Left colon (tissue), 2 donors: ENCODE results near the gene DENND1A. TPM values are rescaled to one million over a fixed set of nuclear protein-coding genes. Genes with fewer than 3 reads are reported as not detected.

Experiments used
- ATAC-seq: fragments of 200-7000 bp; cut with Tn5 transposase; one replicate; pipeline ENCODE4 v1.9.1; 2020; ENCODE audit warnings: mild to moderate bottlenecking, moderate library complexity
- DNase-seq, 2 donors: peaks; one replicate each; pipeline ENCODE4 v3.0.0-alpha.2; 2020
- intact Hi-C, 2 donors: fragments of 100-400 bp; cut with DNase I in 1 of 2; cut with micrococcal nuclease in 1 of 2; formaldehyde crosslinking; loops; one replicate each; pipeline versions ENCODE4 v1.11.2 to v1.14.0; 2022; cut with DNase I, micrococcal nuclease
- total RNA-seq, 2 donors: library from RNA; stranded (reverse); fragmentation: NEBNext Ultra II Directional; extraction: Animal tissue kit (Norgen Biotek cat#: 25700); gene quantifications; one replicate each; pipeline ENCODE4 v1.2.1, GENCODE V29; 2021
- donor health status: DM: no; HTN: no; CAD: no.
- donor health status: DM: yes; HTN: yes; CAD: no.

Gene DENND1A
- total RNA-seq, 2 donors from 2014 or later: 28.8 to 36.8 TPM

DNA sequence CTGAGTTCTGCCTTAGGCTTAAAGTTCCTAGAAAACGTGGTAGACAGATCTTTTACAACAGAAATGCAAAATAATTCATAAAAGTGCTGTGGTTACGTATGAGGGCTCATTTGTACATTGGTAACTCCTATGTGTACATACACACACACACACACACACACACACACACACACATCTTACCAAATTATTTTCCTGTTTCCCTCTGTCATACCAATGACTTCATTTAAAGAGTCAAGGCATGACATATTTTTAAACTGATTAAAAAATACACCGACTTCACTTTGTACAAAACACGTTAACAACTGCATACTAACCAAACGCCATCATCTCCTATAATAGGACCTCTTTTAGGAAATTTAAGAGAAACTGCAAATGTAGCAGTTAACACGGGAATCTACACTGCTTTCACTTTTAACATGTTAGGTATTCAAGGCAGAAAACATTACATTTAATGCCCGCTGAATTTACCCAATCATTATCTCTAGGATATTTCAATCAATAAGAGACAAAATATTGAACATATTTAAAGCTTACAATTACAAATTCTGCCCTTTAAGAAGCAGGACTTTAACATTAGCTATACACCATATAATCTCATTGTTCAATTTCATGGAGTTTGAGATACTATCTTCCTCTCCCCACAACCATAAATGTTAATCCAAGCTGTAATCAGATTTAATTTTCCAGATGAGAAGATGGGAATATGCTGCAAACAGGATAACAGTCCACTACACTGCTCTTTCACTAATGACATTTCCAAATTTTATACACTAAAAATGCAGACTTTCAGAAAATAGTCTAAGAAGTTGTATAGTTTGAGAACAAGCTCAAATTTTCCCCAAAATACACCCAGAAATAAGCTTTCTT, 133.1 kb downstream of the DENND1A start:
- intact Hi-C loops: no loop called here
- DNase-seq (no peak), ATAC-seq (no peak)

DNA sequence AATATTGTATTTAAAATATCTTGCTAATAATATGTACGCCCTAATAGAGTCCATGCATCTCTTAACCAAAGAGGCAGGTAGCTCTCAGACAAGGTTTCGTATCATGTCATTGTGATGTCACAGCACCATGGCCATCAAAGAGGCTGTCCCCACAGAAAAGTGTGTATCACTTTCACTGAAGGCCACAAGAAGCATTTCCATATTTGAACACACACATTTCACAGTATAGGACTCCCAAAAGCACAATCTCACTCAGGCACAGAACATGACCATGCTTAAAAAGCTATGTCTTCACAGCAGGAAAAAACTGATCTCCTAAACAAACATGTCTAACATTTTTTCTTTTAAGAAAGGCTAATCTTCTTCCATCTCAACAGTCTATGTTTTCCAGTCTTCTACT, 133.8 kb downstream of the DENND1A start:
- no peak for DNase-seq
- no peak for ATAC-seq
- intact Hi-C loops: no loop called here

DNA sequence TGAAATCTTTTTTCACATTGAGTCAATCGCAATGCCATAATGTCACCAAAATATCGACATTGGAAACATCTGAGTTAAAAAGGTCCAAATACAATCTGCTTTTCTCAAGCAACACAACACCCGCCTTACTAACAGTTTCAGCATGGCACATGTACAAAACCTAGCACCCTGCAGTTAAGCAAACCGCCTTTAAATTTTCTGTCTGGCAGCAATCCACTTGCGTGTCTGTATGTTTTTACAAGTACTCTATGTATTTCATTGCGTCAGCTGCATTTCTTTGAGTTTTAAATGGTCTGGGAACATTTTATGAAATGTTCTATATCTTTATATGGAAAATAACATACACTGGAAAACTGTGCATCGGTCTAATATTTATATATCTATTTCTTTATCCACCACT, 134.6 kb downstream of the DENND1A start:
- no peak for ATAC-seq
- intact Hi-C loops: no loop called here

DNA sequence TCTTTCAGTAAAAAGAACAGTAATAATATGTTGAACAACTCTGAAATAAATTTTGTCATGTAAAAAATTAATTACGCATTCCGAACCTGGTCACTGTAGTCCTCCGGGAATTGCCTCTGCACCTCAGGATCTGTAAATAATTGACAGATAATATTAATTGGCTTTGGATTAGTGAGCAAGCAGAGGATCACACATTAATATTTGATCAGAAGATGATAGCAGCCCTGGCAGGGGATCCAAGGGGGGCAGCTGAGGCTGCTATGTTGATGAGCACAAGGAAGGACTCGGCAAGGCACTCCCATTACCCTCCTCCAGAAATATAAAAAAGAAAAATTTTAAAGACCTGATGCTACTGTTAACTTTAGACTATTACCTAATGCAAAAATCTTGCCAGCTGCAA, 137.4 kb downstream of the DENND1A start:
- intact Hi-C loops: no loop called here

More for the DNA sequence above, 134.6 kb downstream of the DENND1A start:
- DNase-seq: no peak

DNA sequence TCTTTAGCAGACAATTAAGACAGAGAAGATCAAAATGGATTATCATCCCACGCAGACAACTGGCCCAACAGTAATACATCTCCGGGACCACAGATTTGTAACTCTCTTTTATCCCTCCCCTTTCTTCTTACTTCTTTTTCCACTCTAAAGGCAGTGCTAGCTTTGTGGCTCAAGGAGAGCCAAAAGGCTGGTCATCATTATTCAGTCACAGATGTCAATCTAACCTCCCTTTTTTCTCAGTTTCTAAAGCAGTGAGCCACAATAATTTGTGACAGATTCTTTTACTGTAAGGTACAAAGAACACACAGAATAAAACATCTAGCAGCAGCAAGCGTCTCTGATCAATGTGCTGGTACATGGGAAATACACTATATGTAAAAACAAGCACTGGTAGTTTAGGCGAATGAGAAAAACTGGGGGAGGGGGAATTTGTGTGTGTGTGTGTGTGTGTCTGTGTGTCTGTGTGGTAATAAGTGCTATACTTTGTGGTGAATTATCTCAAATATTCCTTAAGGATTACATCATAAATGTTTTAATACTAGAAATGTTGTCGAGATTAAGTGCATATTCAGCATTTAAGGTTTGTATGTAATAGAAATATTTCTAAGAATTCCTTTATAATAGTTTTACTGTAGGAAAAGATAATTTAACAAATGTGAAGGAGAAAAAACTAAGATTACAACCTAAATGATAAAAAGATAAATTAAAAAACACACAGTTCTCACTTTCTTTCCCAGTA, 140.2 kb downstream of the DENND1A start:
- DNase-seq: no peak
- no peak for ATAC-seq
- intact Hi-C loops: no loop called here

More for the DNA sequence above, 137.4 kb downstream of the DENND1A start:
- no peak for DNase-seq
- no peak for ATAC-seq

DNA sequence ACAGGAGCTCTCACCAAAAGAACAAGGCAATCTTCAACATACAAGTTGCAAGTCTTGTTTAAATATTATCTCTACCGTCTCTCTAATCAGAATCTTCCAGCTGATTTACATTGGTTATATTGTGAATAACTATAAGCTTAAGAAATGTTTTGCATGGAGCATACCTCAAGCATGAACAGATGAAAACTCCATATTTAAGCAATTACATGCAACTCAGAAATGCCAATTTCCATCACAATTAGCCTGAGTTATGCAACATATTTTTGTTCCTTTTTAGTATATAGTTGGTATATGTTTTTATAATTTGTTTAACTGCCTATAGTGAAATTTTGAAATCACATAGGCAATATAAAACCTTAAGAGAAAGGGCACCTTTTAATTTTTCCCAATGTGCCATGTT, 142.5 kb downstream of the DENND1A start:
- no peak for ATAC-seq
- intact Hi-C loops: no loop called here
- DNase-seq: no peak

DNA sequence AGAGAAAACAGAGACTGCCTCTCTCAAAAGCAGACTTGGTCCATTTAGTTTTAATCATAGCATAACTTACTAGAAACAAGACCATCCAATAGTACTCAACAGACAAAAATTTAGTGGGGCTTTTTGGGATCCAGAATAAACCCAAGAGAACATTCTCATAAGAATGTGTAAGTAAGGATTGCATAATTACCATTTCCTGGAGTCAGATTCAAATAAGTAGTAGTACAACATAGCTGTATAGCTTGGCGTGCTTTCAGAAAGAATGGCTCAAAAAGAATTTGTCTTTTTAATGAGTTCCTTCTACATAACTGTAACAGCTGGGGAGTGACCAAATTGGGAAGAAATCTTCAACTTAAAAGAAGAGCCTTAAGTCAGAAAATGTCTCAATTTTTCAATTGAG, 145.4 kb downstream of the DENND1A start:
- ATAC-seq (no peak), DNase-seq (no peak)
- intact Hi-C loops: no loop called here

DNA sequence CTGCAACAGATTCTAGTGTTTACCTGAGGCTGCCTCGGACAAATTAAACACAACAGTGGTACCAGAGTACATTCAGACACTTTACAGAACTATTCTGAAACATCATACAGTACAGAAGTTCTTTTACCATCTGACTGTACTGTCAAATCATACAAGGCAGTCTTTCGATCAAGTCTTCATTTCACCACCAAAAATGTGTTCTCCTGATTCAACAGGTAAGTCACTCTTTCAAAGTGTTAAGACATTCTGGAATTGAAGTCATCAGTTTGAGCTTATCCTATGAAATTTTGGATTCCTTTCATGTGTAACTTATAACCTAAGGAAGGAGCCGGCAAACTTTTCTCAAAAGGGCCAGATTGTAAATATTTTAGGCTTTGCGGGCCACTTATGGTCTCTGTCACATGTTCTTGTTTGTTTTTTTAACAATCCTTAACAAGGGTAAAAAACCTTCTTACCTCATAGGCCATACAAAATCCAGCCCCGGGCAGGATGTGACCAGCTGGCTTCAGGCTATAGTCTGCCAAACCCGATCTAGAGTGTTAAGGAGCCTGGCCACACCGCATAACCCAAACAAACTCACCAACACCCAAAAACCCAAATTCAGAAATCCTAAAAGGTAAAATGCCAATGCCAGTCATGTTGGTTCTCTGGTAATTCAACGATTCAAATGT, 151.6 kb downstream of the DENND1A start:
- intact Hi-C loops: no loop called here

DNA sequence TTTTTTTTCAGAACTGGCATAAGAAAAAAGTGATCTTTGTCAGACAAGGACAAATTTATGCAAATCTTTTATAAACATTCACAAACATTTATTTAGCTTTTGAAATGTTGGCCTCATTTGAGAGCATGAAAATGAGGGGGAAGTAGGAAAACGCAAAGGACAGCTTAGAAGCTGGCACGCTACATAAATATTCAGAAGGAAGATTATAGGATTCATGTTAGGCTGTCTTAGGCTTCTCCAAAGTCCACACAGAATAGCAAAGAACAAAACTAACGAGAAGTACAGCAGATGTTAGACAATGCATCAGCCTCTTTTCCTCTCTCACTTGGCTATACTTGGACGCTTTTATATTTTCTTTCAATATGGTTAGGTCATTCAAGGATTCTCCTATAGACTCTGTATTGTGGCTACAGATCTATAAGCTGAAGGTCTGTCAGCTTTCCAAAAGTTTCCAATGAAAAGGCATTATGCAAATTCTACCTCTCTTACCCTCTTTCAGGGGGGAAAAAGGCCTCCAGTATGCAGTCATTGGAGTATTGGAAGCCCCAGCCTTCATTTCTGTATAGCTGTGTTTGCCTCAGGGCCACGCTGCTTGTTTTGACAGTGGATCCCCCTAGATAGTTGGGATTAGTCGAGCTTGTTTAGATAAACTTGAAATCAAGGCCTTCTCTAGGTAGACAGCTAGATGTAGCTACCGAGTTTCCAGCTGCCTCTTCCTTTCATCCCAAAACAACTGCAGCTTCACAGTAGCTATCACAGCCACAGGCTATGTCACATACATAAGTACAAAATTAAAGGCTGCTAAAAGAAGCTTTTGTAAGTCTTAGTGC, 153.0 kb downstream of the DENND1A start:
- ATAC-seq (no peak), DNase-seq (no peak)
- intact Hi-C loops: no loop called here

More for the DNA sequence above, 151.6 kb downstream of the DENND1A start:
- DNase-seq (no peak), ATAC-seq (no peak)

DNA sequence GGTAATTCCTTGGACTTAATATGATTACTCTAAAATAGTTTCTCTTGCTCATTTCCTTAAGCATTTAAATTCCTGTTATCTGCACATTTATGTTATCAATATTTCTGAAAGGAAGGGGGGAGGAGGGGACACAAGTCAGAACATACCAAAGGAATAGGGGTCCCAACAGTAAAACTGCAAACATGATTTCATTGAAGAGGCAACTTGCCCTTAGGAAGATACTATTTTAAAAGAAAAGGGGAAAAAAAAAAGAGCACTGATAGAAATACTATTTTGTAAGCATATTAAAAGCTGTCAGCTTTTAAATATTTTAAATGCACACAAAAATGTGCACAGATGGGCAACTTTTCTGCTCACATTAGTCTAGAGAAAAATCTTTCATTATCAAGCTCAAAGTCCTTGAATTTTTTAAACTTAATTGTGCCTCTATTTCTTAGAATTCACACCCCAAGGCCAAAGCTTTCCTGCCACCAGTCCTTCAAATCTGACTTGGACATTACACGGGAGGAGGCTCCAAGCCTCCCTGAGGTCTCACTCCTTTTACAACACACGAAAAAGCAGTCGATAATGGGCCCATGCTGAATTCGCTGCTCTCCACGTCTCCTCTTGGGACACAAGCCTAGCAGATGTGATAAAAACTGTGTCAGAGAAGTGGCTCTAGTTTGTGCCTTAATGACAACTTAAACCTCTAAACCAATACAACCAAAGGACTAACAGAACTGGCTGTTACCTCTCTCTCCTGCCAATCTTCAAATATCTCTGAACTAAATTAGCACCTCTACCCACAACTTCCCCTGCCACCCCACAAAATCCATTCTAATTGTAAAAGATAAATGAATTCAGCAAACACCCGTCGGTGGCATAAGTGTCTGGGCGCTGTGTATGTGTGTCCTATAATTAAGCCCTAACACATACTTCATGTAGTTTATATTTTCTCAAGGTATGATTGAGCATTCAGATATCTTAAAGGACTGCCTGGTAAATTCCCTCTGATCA, 154.3 kb downstream of the DENND1A start:
- no peak for DNase-seq
- ATAC-seq: no peak
- intact Hi-C loops: no loop called here

DNA sequence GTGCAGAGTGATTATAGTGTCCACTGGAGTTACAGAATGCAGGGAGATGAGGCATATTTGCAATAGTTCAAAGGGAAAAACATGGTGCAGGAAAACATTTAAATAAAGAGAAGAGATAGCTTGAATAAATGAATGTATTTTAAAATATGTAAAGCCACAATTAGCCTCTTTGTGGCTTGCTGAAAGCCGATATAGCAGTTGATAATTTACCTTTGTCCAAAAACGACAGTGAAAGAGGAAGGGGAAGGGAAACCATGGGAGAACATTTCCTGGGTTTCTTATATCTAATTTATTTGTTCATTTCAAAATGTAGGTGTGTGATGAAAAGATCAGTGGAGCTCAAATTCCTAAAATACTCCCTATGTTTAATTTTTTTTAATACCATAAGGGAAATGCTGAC, 156.1 kb downstream of the DENND1A start:
- ATAC-seq: no peak
- intact Hi-C loops: no loop called here
- DNase-seq: no peak

DNA sequence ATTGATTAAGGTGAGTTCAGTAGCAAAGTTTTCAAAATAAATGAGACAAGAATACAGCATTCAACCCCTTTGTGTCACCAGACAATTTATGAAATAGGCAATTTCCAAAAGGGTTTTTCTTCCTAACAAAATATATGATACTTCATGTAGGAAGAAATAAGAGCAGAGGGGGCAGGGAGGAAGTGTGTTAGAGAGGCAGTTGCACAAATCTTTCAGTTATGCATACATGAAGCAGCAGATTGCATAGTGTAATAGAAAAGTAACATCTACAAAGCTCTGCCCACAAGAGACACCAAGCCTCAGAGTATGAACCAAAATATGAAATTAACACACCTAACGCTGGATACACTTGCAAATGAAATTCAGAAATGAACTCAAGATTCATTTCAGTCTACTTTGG, 157.0 kb downstream of the DENND1A start:
- ATAC-seq: no peak
- intact Hi-C loops: no loop called here

DNA sequence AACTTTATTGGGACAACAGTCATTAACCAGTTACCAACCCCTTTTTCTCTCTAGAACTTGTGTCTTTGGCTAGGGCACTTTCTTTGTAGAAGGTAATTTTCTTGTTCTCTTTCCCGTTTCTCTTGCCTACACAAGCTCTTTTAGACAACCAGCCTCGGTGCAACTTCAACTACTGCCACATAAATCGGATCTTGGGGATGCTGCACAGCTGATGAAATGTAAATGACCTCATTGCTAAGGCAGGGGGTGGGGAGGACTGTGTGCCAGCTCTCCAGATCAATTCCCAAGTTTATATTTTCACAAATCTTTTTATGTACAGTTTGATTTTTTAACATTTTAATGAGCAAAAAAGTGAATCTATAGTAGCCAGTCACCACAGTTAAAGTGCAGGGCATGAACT, 157.6 kb downstream of the DENND1A start:
- intact Hi-C loops: no loop called here
- DNase-seq (no peak), ATAC-seq (no peak)

More for the DNA sequence above, 157.0 kb downstream of the DENND1A start:
- DNase-seq: no peak

DNA sequence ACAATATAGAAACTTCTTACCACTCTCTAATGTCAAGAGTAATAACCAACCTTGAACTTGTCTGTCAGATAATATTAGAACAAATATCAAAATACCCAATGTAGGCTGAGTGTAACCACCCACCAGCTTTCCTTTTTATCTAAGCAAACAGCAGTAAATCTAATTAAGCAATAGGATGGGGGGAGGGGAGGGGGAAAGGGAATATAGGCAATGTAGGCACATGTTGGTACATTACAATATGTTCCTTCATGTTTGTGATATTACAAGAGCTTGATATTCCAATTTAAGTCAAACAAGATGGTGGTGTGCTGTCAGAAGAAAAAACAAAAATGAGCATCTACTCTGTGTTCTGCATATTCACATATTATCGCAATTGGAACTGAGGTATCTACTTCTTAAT, 158.2 kb downstream of the DENND1A start:
- no peak for DNase-seq
- intact Hi-C loops: no loop called here
- no peak for ATAC-seq

DNA sequence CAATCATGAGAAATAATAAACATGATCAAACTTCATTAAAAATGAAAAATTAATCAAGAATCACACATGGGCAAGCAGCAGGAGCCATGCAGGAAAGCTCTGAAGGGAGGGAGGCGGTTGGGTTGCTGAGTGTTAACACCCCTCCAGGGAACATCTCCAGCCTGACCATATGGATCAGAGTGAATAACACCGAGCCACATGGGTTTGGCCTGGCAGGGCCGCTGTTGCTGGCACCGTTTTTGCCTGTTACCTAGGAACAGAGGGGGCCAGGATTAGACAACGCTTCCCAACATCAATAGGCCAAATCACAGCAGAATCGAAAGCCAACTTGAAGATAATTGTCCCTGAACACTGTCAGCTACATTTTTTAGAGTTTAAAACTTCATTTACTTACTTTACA, 160.2 kb downstream of the DENND1A start:
- intact Hi-C loops: no loop called here
- DNase-seq: no peak
- no peak for ATAC-seq

DNA sequence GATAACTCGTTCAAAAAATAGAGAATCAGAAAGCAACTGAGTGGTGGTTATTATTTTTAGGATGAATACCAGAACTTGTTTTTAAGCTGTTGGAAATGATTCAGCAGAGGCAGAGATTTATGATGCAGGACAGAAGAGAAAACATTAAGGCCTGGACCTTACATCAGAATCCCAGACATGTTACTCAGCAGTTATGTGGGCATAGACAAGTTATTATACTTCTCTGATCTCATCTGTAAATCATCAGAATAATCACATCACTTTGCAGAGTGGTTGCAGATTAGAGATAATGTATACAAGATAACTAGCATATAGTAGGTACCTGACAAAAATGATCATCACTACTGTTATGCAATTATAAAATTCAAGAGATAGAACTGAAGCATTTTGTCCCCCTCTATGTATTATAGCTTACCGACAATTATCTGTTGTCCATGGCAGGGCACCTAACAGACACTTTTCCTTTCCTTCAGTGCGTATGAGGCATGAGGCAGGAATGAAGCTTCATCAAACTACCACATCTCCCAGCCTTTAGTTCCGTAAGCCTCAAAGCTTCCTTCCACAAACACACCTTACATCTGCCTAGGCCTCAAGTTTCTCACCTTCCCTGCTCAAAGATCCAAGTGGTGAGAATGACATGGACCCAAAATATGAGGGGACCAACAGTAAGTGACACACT, 165.9 kb downstream of the DENND1A start:
- no peak for DNase-seq
- no peak for ATAC-seq
- intact Hi-C loops: no loop called here

DNA sequence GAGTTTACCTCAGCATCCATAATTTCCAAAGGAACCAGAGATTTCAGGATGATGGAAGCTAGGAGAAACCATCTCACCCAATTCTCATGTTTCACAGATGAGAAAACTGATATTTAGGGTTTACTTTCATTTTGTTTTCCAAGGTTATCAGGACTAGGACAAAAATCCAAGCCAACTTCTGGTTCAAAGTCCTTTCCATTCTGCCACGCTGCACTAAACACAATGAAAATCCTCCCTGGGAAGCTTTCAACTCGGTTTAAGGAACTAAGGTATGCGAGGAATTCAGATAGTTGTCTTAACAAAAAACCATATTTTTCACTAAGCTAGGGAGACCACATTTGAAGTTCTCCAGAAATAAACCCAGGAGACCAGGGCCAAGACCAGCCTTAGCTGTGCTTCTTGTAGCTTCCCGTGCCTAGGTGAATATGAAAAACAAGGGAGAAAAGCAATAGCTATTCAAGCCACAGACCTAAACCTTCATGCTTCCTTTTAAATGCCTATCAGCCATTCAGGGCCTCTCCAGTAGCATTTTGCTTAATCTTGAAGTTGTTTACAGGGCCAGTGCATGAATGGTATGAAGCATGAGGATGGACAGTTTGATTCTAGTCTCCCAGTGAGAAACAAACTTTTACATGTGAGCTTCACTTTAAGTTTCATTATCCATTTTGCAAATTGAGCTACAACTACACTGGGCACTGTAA, 167.9 kb downstream of the DENND1A start:
- DNase-seq (no peak), ATAC-seq (peak; percentile 42)
- intact Hi-C loops: no loop called here
